A549 (cell line): ENCODE results near the gene TAF1B.

Experiments
- CEBPB ChIP-seq, 2 experiments: fragments of >200 bp in 1 of 2; sonication (Bioruptor Twin) in 1 of 2; formaldehyde crosslinking in 1 of 2; IDR thresholded peaks; 2 replicates each; pipeline ENCODE4 v1.6.1; 2012 to 2016
- JUNB ChIP-seq: fragments of >200 bp; sonication (Bioruptor Twin); formaldehyde crosslinking; IDR thresholded peaks from 2 replicates; pipeline ENCODE4 v1.6.1; 2016
- POLR2AphosphoS2 ChIP-seq: conservative IDR thresholded peaks from 2 replicates; pipeline ENCODE4 v1.6.1; 2012; ENCODE audit warnings: low read length, improper control_type of control experiment, inconsistent platforms
- RFX5 ChIP-seq: fragments of 450-650 bp; IDR thresholded peaks from 2 replicates; pipeline ENCODE4 v1.7.1; 2014; ENCODE audit warnings: antibody characterized with exemption, mild to moderate bottlenecking, moderate library complexity
- SREBF2 ChIP-seq: fragments of 450-650 bp; IDR thresholded peaks from 2 replicates; pipeline ENCODE4 v1.6.1; 2014; ENCODE audit warnings: mild to moderate bottlenecking, moderate library complexity
- TF ChIP-seq, protein P1 (sequence below): fragments of >200 bp; sonication (Bioruptor Twin); formaldehyde crosslinking; IDR thresholded peaks from 3 replicates; pipeline ENCODE4 v1.5.1; 2016
- TF ChIP-seq, protein P2 (sequence below): fragments of 150-350 bp; IDR thresholded peaks from 2 replicates; pipeline ENCODE4 v1.6.1; 2014; ENCODE audit warnings: low read depth, mild to moderate bottlenecking, low read length
- TF ChIP-seq, protein P3 (sequence below): IDR thresholded peaks from 2 replicates; pipeline ENCODE4 v1.6.1; 2012

DNA sequence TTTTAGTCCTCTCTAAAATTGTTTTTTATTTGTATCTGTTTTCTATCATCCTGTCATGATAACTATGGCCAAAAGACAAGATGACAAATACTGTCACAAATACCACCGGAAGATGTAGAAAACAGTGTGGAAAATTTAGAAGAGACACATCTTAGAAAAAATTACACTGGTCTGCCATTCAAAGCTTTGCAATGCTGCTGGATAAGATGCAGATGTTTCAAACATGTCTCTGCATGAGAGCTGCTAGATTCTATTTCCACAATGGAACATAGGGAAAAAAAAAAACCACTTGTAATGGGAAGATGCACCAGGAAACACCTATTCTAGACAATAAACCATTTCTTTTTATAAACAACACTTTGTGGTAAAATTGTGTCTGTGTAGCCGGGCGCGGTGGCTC, 5.8 kb upstream of the TAF1B start:
- TF ChIP-seq POLR2AphosphoS2 (no peak), CEBPB (IDR thresholded peaks at IDR 0.05) (no peak), RFX5 (no peak), JUNB (no peak), SREBF2 (no peak)
- TF ChIP-seq, protein P1, sequence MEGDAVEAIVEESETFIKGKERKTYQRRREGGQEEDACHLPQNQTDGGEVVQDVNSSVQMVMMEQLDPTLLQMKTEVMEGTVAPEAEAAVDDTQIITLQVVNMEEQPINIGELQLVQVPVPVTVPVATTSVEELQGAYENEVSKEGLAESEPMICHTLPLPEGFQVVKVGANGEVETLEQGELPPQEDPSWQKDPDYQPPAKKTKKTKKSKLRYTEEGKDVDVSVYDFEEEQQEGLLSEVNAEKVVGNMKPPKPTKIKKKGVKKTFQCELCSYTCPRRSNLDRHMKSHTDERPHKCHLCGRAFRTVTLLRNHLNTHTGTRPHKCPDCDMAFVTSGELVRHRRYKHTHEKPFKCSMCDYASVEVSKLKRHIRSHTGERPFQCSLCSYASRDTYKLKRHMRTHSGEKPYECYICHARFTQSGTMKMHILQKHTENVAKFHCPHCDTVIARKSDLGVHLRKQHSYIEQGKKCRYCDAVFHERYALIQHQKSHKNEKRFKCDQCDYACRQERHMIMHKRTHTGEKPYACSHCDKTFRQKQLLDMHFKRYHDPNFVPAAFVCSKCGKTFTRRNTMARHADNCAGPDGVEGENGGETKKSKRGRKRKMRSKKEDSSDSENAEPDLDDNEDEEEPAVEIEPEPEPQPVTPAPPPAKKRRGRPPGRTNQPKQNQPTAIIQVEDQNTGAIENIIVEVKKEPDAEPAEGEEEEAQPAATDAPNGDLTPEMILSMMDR, result no peak
- TF ChIP-seq, protein P2, sequence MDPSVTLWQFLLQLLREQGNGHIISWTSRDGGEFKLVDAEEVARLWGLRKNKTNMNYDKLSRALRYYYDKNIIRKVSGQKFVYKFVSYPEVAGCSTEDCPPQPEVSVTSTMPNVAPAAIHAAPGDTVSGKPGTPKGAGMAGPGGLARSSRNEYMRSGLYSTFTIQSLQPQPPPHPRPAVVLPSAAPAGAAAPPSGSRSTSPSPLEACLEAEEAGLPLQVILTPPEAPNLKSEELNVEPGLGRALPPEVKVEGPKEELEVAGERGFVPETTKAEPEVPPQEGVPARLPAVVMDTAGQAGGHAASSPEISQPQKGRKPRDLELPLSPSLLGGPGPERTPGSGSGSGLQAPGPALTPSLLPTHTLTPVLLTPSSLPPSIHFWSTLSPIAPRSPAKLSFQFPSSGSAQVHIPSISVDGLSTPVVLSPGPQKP, result no peak
- TF ChIP-seq, protein P3, sequence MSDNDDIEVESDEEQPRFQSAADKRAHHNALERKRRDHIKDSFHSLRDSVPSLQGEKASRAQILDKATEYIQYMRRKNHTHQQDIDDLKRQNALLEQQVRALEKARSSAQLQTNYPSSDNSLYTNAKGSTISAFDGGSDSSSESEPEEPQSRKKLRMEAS, result no peak
